ENCODE data around the gene TC2N.

DNA sequence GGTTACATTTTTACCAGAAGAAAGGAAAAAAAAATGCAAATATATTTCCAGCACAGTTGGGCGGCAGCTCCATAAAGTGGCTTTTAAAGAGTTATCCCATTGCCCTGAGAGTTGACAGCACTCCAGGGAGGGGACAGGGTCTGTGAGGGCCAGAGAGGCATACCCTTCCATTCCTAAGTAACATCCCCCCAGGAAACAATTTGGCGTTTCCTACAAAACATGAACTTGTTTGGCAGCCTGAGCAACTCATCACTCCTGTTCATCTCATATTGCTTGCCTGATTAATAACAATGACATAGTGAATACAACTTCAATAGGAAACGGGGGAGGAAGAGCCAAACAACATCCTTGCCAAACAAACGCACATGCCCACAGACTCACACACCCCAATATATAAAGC lies 23.3 kb downstream of the TC2N start:
- no peak for TF ChIP-seq EZH2 (IDR thresholded peaks at IDR 0.05; ENCODE audit: low read depth)
- TF ChIP-seq, protein P1, sequence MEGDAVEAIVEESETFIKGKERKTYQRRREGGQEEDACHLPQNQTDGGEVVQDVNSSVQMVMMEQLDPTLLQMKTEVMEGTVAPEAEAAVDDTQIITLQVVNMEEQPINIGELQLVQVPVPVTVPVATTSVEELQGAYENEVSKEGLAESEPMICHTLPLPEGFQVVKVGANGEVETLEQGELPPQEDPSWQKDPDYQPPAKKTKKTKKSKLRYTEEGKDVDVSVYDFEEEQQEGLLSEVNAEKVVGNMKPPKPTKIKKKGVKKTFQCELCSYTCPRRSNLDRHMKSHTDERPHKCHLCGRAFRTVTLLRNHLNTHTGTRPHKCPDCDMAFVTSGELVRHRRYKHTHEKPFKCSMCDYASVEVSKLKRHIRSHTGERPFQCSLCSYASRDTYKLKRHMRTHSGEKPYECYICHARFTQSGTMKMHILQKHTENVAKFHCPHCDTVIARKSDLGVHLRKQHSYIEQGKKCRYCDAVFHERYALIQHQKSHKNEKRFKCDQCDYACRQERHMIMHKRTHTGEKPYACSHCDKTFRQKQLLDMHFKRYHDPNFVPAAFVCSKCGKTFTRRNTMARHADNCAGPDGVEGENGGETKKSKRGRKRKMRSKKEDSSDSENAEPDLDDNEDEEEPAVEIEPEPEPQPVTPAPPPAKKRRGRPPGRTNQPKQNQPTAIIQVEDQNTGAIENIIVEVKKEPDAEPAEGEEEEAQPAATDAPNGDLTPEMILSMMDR (conservative IDR thresholded peaks at IDR 0.05): no peak
